H1 (cell line): Measurements from ENCODE around the gene YIPF5.

Source experiments
- CEBPB ChIP-seq: IDR thresholded peaks from 2 replicates; pipeline ENCODE4 v1.6.1; 2012; ENCODE audit warnings: low read depth, low read length
- EZH2 ChIP-seq: fragments of 200-600 bp; sonication (generic); IDR thresholded peaks from 2 replicates; pipeline ENCODE4 v1.7.1; 2012; ENCODE audit warnings: low read depth, mild to moderate bottlenecking, moderate library complexity, low read length, inconsistent platforms; ENCODE audit not compliant: severe bottlenecking
- JUN ChIP-seq: IDR thresholded peaks from 2 replicates; pipeline ENCODE4 v1.6.1; 2011; ENCODE audit warnings: low read depth, mild to moderate bottlenecking, improper control_type of control experiment, low read length
- POLR2A ChIP-seq, 2 experiments: IDR thresholded peaks; 1 replicate in 1 of 2; 2 replicates in 1 of 2; pipeline ENCODE4 v1.6.1; 2011; ENCODE audit warnings: low read depth in 2 of 2, low read length in 2 of 2, mild to moderate bottlenecking in 2 of 2; ENCODE audit errors: control extremely low read depth in 1 of 2
- RAD21 ChIP-seq, 2 experiments: IDR thresholded peaks in 1 of 2; conservative IDR thresholded peaks in 1 of 2; 2 replicates each; pipeline ENCODE4 v1.6.1; 2011; ENCODE audit warnings: low read depth in 2 of 2, low read length in 2 of 2, improper control_type of control experiment in 1 of 2, inconsistent platforms in 1 of 2, mild to moderate bottlenecking in 1 of 2, moderate library complexity in 1 of 2
- RBBP5 ChIP-seq: IDR thresholded peaks from 2 replicates; pipeline ENCODE4 v1.7.1; 2012; ENCODE audit warnings: low read depth, mild to moderate bottlenecking, inconsistent platforms, low read length, moderate library complexity, borderline replicate concordance
- SRF ChIP-seq: IDR thresholded peaks from 2 replicates; pipeline ENCODE4 v1.6.1; 2011; ENCODE audit warnings: mild to moderate bottlenecking, low read depth, low read length, moderate library complexity
- USF2 ChIP-seq: IDR thresholded peaks from 2 replicates; pipeline ENCODE4 v1.6.1; 2011; ENCODE audit warnings: low read length, improper control_type of control experiment
- TF ChIP-seq, protein P1 (sequence below), 3 experiments: IDR thresholded peaks; 1 replicate in 2 of 3; 2 replicates in 1 of 3; pipeline versions ENCODE4 v1.5.1 to v1.6.1; 2011; ENCODE audit warnings: low read length in 3 of 3, mild to moderate bottlenecking in 3 of 3, inconsistent platforms in 2 of 3, low read depth in 1 of 3, moderate library complexity in 1 of 3; ENCODE audit not compliant: insufficient read depth in 1 of 3; ENCODE audit errors: control extremely low read depth in 1 of 3

DNA sequence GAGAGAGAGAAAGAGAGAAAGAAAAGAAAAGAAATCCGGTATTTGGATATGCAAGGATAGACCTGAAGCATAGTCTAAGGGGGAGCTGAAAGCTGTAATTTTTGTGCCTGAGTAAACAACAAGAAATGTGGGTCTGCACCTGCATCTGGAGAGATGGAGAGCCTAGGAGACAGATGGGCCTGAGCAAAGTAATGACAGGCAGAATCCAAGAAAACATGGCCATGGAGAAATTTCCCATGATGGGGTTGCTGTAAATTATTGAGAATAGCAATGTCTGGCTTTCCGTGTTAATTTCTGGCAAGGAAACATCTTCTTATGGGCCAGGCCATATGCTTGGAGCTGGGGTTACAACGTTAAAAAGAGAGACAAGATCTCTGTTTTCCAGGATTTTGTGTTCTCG lies 40.2 kb downstream of the YIPF5 start:
- no peak for TF ChIP-seq RAD21 (IDR thresholded peaks at IDR 0.05 in 1 of 2, conservative IDR thresholded peaks at IDR 0.05 in 1 of 2; ENCODE audit: low read depth in 2 of 2, low read length in 2 of 2)
- TF ChIP-seq, protein P1, sequence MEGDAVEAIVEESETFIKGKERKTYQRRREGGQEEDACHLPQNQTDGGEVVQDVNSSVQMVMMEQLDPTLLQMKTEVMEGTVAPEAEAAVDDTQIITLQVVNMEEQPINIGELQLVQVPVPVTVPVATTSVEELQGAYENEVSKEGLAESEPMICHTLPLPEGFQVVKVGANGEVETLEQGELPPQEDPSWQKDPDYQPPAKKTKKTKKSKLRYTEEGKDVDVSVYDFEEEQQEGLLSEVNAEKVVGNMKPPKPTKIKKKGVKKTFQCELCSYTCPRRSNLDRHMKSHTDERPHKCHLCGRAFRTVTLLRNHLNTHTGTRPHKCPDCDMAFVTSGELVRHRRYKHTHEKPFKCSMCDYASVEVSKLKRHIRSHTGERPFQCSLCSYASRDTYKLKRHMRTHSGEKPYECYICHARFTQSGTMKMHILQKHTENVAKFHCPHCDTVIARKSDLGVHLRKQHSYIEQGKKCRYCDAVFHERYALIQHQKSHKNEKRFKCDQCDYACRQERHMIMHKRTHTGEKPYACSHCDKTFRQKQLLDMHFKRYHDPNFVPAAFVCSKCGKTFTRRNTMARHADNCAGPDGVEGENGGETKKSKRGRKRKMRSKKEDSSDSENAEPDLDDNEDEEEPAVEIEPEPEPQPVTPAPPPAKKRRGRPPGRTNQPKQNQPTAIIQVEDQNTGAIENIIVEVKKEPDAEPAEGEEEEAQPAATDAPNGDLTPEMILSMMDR (IDR thresholded peaks at IDR 0.05; ENCODE audit: control extremely low read depth in 1 of 3, insufficient read depth in 1 of 3, low read depth in 1 of 3, low read length in 3 of 3): no peak
- no peak for TF ChIP-seq EZH2
- no peak for TF ChIP-seq SRF
- no peak for TF ChIP-seq USF2
- no peak for TF ChIP-seq CEBPB
- TF ChIP-seq RBBP5: no peak
- no peak for TF ChIP-seq POLR2A (IDR thresholded peaks at IDR 0.05; ENCODE audit: control extremely low read depth in 1 of 2, low read depth in 2 of 2, low read length in 2 of 2)
- TF ChIP-seq JUN: no peak
